Eye (tissue), 1 donor: ENCODE measurements around the gene RGS16.
"Not testable (repeated sequence)": the region's sequence is repeated elsewhere in the genome, so short reads cannot be mapped to it uniquely, and the experiment has no call there.

Experiments used
- DNase-seq: peaks from one replicate; pipeline ENCODE4 v3.0.0-alpha.2; 2015

The RGS16 gene

GRCh38 chr1:182604175-182605164 lies at the start of gene RGS16:
TSS of gene RGS16 (minus strand) at chr1:182604389. CDS start at chr1:182604259, 130 bp downstream.
- peak; percentile 95 for DNase-seq

GRCh38 chr1:182653986-182654385 lies 49.8 kb upstream of the RGS16 start:
- no peak for DNase-seq

GRCh38 chr1:182652933-182653332 lies 48.7 kb upstream of the RGS16 start:
- DNase-seq: no peak

- no peak for DNase-seq
These were observed 47.1 kb upstream of the RGS16 start for GRCh38 chr1:182651339-182651724.

GRCh38 chr1:182650678-182651338 lies 46.6 kb upstream of the RGS16 start:
- DNase-seq: no peak

- DNase-seq: no peak
These were observed 44.9 kb upstream of the RGS16 start for GRCh38 chr1:182649041-182649440.

GRCh38 chr1:182646739-182647138 lies 42.5 kb upstream of the RGS16 start:
- DNase-seq: no peak

GRCh38 chr1:182644886-182645285 lies 40.7 kb upstream of the RGS16 start:
- DNase-seq: no peak

- DNase-seq: no peak
These were observed 39.5 kb upstream of the RGS16 start for GRCh38 chr1:182643699-182644098.

- no peak for DNase-seq
These were observed 38.3 kb upstream of the RGS16 start for GRCh38 chr1:182642461-182642860.

- DNase-seq: no peak
These were observed 37.4 kb upstream of the RGS16 start for GRCh38 chr1:182641561-182641960.

GRCh38 chr1:182639330-182639729 lies 35.1 kb upstream of the RGS16 start:
- no peak for DNase-seq

- no peak for DNase-seq
These were observed 33.6 kb upstream of the RGS16 start for GRCh38 chr1:182637769-182638168.

GRCh38 chr1:182635871-182636270 lies 31.7 kb upstream of the RGS16 start:
- DNase-seq: no peak

- peak; percentile 87 for DNase-seq
These were observed 30.3 kb upstream of the RGS16 start for GRCh38 chr1:182634306-182635072.

- DNase-seq: peak; percentile 92
These were observed 29.6 kb upstream of the RGS16 start for GRCh38 chr1:182633657-182634281.

- DNase-seq: no peak
These were observed 28.8 kb upstream of the RGS16 start for GRCh38 chr1:182633031-182633430.

- not testable (repeated sequence) for DNase-seq
These were observed 28.3 kb upstream of the RGS16 start for GRCh38 chr1:182632441-182632857.

- DNase-seq: no peak
These were observed 27.8 kb upstream of the RGS16 start for GRCh38 chr1:182631954-182632353.

GRCh38 chr1:182631053-182631677 lies 27.0 kb upstream of the RGS16 start:
- no peak for DNase-seq

- DNase-seq: no peak
These were observed 26.4 kb upstream of the RGS16 start for GRCh38 chr1:182630586-182630985.

GRCh38 chr1:182629499-182630096 lies 25.4 kb upstream of the RGS16 start:
- DNase-seq: no peak
